Activated B cell treated with CpG ODN at 0.5 μM for 24 hours (primary cell): Measurements from ENCODE around the gene SPR. TPM values are rescaled to one million over a fixed set of nuclear protein-coding genes. Genes with fewer than 3 reads are reported as not detected.

ENCODE experiments used
- ATAC-seq: fragments of 200-7000 bp; cut with Tn5 transposase; one replicate; pipeline ENCODE4 v1.10.0; 2021; ENCODE audit warnings: low read depth, mild to moderate bottlenecking, moderate library complexity
- CTCF ChIA-PET: fragments of 350-600 bp; sonication (Branson Sonifier 250); formaldehyde crosslinking; loops from one replicate; lab custom pipeline; 2021; ENCODE audit warnings: antibody characterized with exemption; lab: Charles Lee
- POLR2A ChIA-PET: fragments of 350-600 bp; sonication (Branson Sonifier 250); formaldehyde crosslinking; loops from one replicate; lab custom pipeline; 2021; ENCODE audit warnings: antibody characterized with exemption; lab: Charles Lee
- DNase-seq: peaks from one replicate; pipeline ENCODE4 v3.0.0; 2022
- H3K27ac Mint-ChIP-seq: one replicate; pipeline ENCODE4 v1.8.0; 2020; ENCODE audit warnings: mixed read lengths
- H3K27me3 Mint-ChIP-seq: one replicate; pipeline ENCODE4 v1.8.0; 2021; ENCODE audit warnings: mixed read lengths
- H3K36me3 Mint-ChIP-seq: one replicate; pipeline ENCODE4 v1.8.0; 2021; ENCODE audit warnings: low read depth, mixed read lengths
- H3K4me1 Mint-ChIP-seq: one replicate; pipeline ENCODE4 v1.8.0; 2021; ENCODE audit warnings: mixed read lengths
- H3K4me3 Mint-ChIP-seq: one replicate; pipeline ENCODE4 v1.8.0; 2020; ENCODE audit warnings: mild to moderate bottlenecking, mixed read lengths
- H3K9me3 Mint-ChIP-seq: one replicate; pipeline ENCODE4 v1.8.0; 2020; ENCODE audit warnings: mixed read lengths
- CTCF ChIP-seq: fragments of 200-600 bp; IDR thresholded peaks from one replicate; pipeline ENCODE4 v1.8.0; 2022; ENCODE audit warnings: antibody characterized with exemption, mild to moderate bottlenecking
- intact Hi-C: fragments of 100-400 bp; cut with micrococcal nuclease; formaldehyde crosslinking; loops from one replicate; pipeline ENCODE4 v1.15.1; 2024
- total RNA-seq: library from RNA; stranded (reverse); gene quantifications from 2 replicates; pipeline ENCODE4 v1.2.3, GENCODE V29; 2022

Gene SPR
- total RNA-seq, 1 donor from 2014 or later = 0.31 TPM

GRCh38 chr2:72908741-72909140, 21.5 kb downstream of the SPR start:
- peaks cover 55% of the 10 kb centered on the region for H3K27me3 Mint-ChIP-seq
- intact Hi-C loops = no loop called here
- H3K36me3 Mint-ChIP-seq = no peaks in the 10 kb centered on the region
- peaks cover 4% of the 10 kb centered on the region for H3K9me3 Mint-ChIP-seq
- DNase-seq (no peak), ATAC-seq (no peak)
- ChIA-PET CTCF (no interaction called here), POLR2A (no interaction called here)
- H3K4me1 Mint-ChIP-seq = no peaks in the 10 kb centered on the region
- H3K27ac Mint-ChIP-seq = no peak overlapping the region
- no peak for TF ChIP-seq CTCF
- no peak overlapping the region for H3K4me3 Mint-ChIP-seq

- no peak for DNase-seq
- peaks cover 2% of the 10 kb centered on the region for H3K9me3 Mint-ChIP-seq
- intact Hi-C loops = no loop called here
- H3K36me3 Mint-ChIP-seq = no peaks in the 10 kb centered on the region
- no peak overlapping the region for H3K27ac Mint-ChIP-seq
- peaks cover 68% of the 10 kb centered on the region for H3K27me3 Mint-ChIP-seq
- ATAC-seq = no peak
- ChIA-PET CTCF (no interaction called here), POLR2A (no interaction called here)
- H3K4me1 Mint-ChIP-seq = peaks cover 12% of the 10 kb centered on the region
- TF ChIP-seq CTCF = no peak
- no peak overlapping the region for H3K4me3 Mint-ChIP-seq
Observed at GRCh38 chr2:72911256-72911655, 24.0 kb downstream of the SPR start.

- Mint-ChIP-seq H3K4me3 (no peak overlapping the region), H3K4me1 (peaks cover 23% of the 10 kb centered on the region), H3K27ac (no peak overlapping the region), H3K36me3 (no peaks in the 10 kb centered on the region), H3K9me3 (no peaks in the 10 kb centered on the region), H3K27me3 (peaks cover 68% of the 10 kb centered on the region)
- no peak for TF ChIP-seq CTCF
- DNase-seq = no peak
- CTCF ChIA-PET = no interaction called here
- ATAC-seq = no peak
- intact Hi-C loops = no loop called here
- POLR2A ChIA-PET = no interaction called here
Observed at GRCh38 chr2:72913486-72914205, 26.4 kb downstream of the SPR start.

GRCh38 chr2:72914206-72914559, 27.0 kb downstream of the SPR start:
- Mint-ChIP-seq H3K36me3 (no peaks in the 10 kb centered on the region), H3K4me1 (peaks cover 25% of the 10 kb centered on the region), H3K27me3 (peaks cover 69% of the 10 kb centered on the region), H3K27ac (no peak overlapping the region), H3K4me3 (no peak overlapping the region), H3K9me3 (no peaks in the 10 kb centered on the region)
- ChIA-PET CTCF (no interaction called here), POLR2A (no interaction called here)
- no peak for TF ChIP-seq CTCF
- intact Hi-C loops = no loop called here
- ATAC-seq (no peak), DNase-seq (no peak)

GRCh38 chr2:72914589-72915319, 27.5 kb downstream of the SPR start:
- peaks cover 69% of the 10 kb centered on the region for H3K27me3 Mint-ChIP-seq
- ChIA-PET CTCF (no interaction called here), POLR2A (no interaction called here)
- H3K4me1 Mint-ChIP-seq = peaks cover 29% of the 10 kb centered on the region
- ATAC-seq = no peak
- no peaks in the 10 kb centered on the region for H3K9me3 Mint-ChIP-seq
- H3K36me3 Mint-ChIP-seq = no peaks in the 10 kb centered on the region
- no peak overlapping the region for H3K27ac Mint-ChIP-seq
- intact Hi-C loops = loop anchor here (5.0 kb wide), 3 partner anchors 198 to 767 kb away; partner anchors contain the start of genes CYP26B1, EGR4 and RAB11FIP5
- TF ChIP-seq CTCF = no peak
- H3K4me3 Mint-ChIP-seq = peak overlapping the region; percentile 73
- no peak for DNase-seq
